ENCODE results near the gene SCN9A. TPM values are rescaled to one million over a fixed set of nuclear protein-coding genes. Genes with fewer than 3 reads are reported as not detected.
"Not testable (repeated sequence)": the region's sequence is repeated elsewhere in the genome, so short reads cannot be mapped to it uniquely, and the experiment has no call there.

Gene SCN9A
- total RNA-seq, 2 experiments from 2014 or later: 0.16 TPM; not detected in 1

GRCh38 chr2:166373539-166373938, 2.2 kb downstream of the SCN9A start:
- H3K36me3 Mint-ChIP-seq (ENCODE audit: low read depth): no peaks in the 10 kb centered on the region
- no peak overlapping the region for H3K27ac Mint-ChIP-seq
- H3K27me3 Mint-ChIP-seq (ENCODE audit: low read depth): peaks cover 37% of the 10 kb centered on the region
- POLR2A ChIA-PET: no interaction called here
- no peaks in the 10 kb centered on the region for H3K9me3 Mint-ChIP-seq (ENCODE audit: insufficient read depth)
- peaks cover 15% of the 10 kb centered on the region for H3K4me1 Mint-ChIP-seq (ENCODE audit: low read depth)
- ATAC-seq (no peak), DNase-seq (no peak)
- H3K4me3 Mint-ChIP-seq: no peak overlapping the region
- CTCF ChIA-PET: no interaction called here

- Mint-ChIP-seq H3K4me1 (ENCODE audit: low read depth) (peaks cover 15% of the 10 kb centered on the region), H3K27ac (no peak overlapping the region), H3K27me3 (ENCODE audit: low read depth) (peaks cover 35% of the 10 kb centered on the region), H3K4me3 (no peak overlapping the region), H3K9me3 (ENCODE audit: insufficient read depth) (no peaks in the 10 kb centered on the region), H3K36me3 (ENCODE audit: low read depth) (no peaks in the 10 kb centered on the region)
- ChIA-PET POLR2A (no interaction called here), CTCF (no interaction called here)
- DNase-seq (no peak), ATAC-seq (no peak)
These were observed 2.6 kb downstream of the SCN9A start for GRCh38 chr2:166373105-166373504.

GRCh38 chr2:166372046-166372445, 3.7 kb downstream of the SCN9A start:
- ChIA-PET CTCF (no interaction called here), POLR2A (no interaction called here)
- H3K27me3 Mint-ChIP-seq (ENCODE audit: low read depth): peaks cover 27% of the 10 kb centered on the region
- H3K36me3 Mint-ChIP-seq (ENCODE audit: low read depth): no peaks in the 10 kb centered on the region
- H3K4me3 Mint-ChIP-seq: no peak overlapping the region
- H3K9me3 Mint-ChIP-seq (ENCODE audit: insufficient read depth): no peaks in the 10 kb centered on the region
- ATAC-seq (no peak), DNase-seq (no peak)
- no peak overlapping the region for H3K27ac Mint-ChIP-seq
- peaks cover 15% of the 10 kb centered on the region for H3K4me1 Mint-ChIP-seq (ENCODE audit: low read depth)

GRCh38 chr2:166365803-166366420, 9.8 kb downstream of the SCN9A start:
- CTCF ChIA-PET: no interaction called here
- Mint-ChIP-seq H3K4me3 (no peak overlapping the region), H3K36me3 (ENCODE audit: low read depth) (no peaks in the 10 kb centered on the region)

GRCh38 chr2:166365239-166365638, 10.5 kb downstream of the SCN9A start:
- H3K4me1 Mint-ChIP-seq (ENCODE audit: low read depth): no peaks in the 10 kb centered on the region
- no peaks in the 10 kb centered on the region for H3K36me3 Mint-ChIP-seq (ENCODE audit: low read depth)
- no peak overlapping the region for H3K27ac Mint-ChIP-seq
- no peaks in the 10 kb centered on the region for H3K27me3 Mint-ChIP-seq (ENCODE audit: low read depth)
- POLR2A ChIA-PET: no interaction called here
- ATAC-seq (no peak), DNase-seq (no peak)
- CTCF ChIA-PET: no interaction called here
- no peaks in the 10 kb centered on the region for H3K9me3 Mint-ChIP-seq (ENCODE audit: insufficient read depth)
- no peak overlapping the region for H3K4me3 Mint-ChIP-seq

More at GRCh38 chr2:166365803-166366420, 9.8 kb downstream of the SCN9A start:
- H3K27ac Mint-ChIP-seq: no peak overlapping the region
- H3K4me1 Mint-ChIP-seq (ENCODE audit: low read depth): no peaks in the 10 kb centered on the region
- POLR2A ChIA-PET: no interaction called here
- ATAC-seq (no peak), DNase-seq (no peak)
- H3K27me3 Mint-ChIP-seq (ENCODE audit: low read depth): no peaks in the 10 kb centered on the region
- no peaks in the 10 kb centered on the region for H3K9me3 Mint-ChIP-seq (ENCODE audit: insufficient read depth)

GRCh38 chr2:166364476-166365161, 11.1 kb downstream of the SCN9A start:
- no peak overlapping the region for H3K4me3 Mint-ChIP-seq
- H3K36me3 Mint-ChIP-seq (ENCODE audit: low read depth): no peaks in the 10 kb centered on the region
- no peak for DNase-seq
- no peaks in the 10 kb centered on the region for H3K4me1 Mint-ChIP-seq (ENCODE audit: low read depth)
- no peak overlapping the region for H3K27ac Mint-ChIP-seq
- no peak for ATAC-seq
- CTCF ChIA-PET: no interaction called here
- no peaks in the 10 kb centered on the region for H3K27me3 Mint-ChIP-seq (ENCODE audit: low read depth)
- no peaks in the 10 kb centered on the region for H3K9me3 Mint-ChIP-seq (ENCODE audit: insufficient read depth)
- POLR2A ChIA-PET: no interaction called here

- no peak overlapping the region for H3K4me3 Mint-ChIP-seq
- H3K36me3 Mint-ChIP-seq (ENCODE audit: low read depth): no peaks in the 10 kb centered on the region
- H3K4me1 Mint-ChIP-seq (ENCODE audit: low read depth): no peaks in the 10 kb centered on the region
- DNase-seq (no peak), ATAC-seq (no peak)
- H3K9me3 Mint-ChIP-seq (ENCODE audit: insufficient read depth): no peaks in the 10 kb centered on the region
- no peak overlapping the region for H3K27ac Mint-ChIP-seq
- H3K27me3 Mint-ChIP-seq (ENCODE audit: low read depth): no peaks in the 10 kb centered on the region
- ChIA-PET POLR2A (no interaction called here), CTCF (interaction anchor here (0.6 to 1.4 kb wide), 4 partner anchors 13 to 27 kb away, joined by 3 to 8 read pairs (median 4); no protein-coding TSS in a partner anchor)
These were observed 14.2 kb downstream of the SCN9A start for GRCh38 chr2:166361351-166362153.

- no peak for DNase-seq
- no peak overlapping the region for H3K27ac Mint-ChIP-seq
- H3K36me3 Mint-ChIP-seq (ENCODE audit: low read depth): no peaks in the 10 kb centered on the region
- ChIA-PET CTCF (interaction anchor here (0.7 to 1.4 kb wide), 3 partner anchors 21 to 28 kb away, joined by 4 to 8 read pairs (median 5); no protein-coding TSS in a partner anchor), POLR2A (no interaction called here)
- no peak for ATAC-seq
- no peaks in the 10 kb centered on the region for H3K4me1 Mint-ChIP-seq (ENCODE audit: low read depth)
- no peaks in the 10 kb centered on the region for H3K27me3 Mint-ChIP-seq (ENCODE audit: low read depth)
- no peak overlapping the region for H3K4me3 Mint-ChIP-seq
- H3K9me3 Mint-ChIP-seq (ENCODE audit: insufficient read depth): no peaks in the 10 kb centered on the region
These were observed 14.8 kb downstream of the SCN9A start for GRCh38 chr2:166360906-166361305.

GRCh38 chr2:166360426-166360825, 15.3 kb downstream of the SCN9A start:
- Mint-ChIP-seq H3K27ac (no peak overlapping the region), H3K4me1 (ENCODE audit: low read depth) (no peaks in the 10 kb centered on the region), H3K9me3 (ENCODE audit: insufficient read depth) (no peaks in the 10 kb centered on the region), H3K27me3 (ENCODE audit: low read depth) (no peaks in the 10 kb centered on the region), H3K4me3 (no peak overlapping the region), H3K36me3 (ENCODE audit: low read depth) (no peaks in the 10 kb centered on the region)
- ATAC-seq: no peak
- ChIA-PET CTCF (interaction anchor here (1.2 kb wide), 1 partner anchor 25 kb away, joined by 8 read pairs; no protein-coding TSS in a partner anchor), POLR2A (no interaction called here)
- DNase-seq: no peak

- DNase-seq; H3K36me3 Mint-ChIP-seq (ENCODE audit: low read depth); H3K27ac Mint-ChIP-seq; H3K4me3 Mint-ChIP-seq; ATAC-seq; POLR2A ChIA-PET; H3K9me3 Mint-ChIP-seq (ENCODE audit: insufficient read depth); CTCF ChIA-PET; H3K4me1 Mint-ChIP-seq (ENCODE audit: low read depth); H3K27me3 Mint-ChIP-seq (ENCODE audit: low read depth): not testable (repeated sequence)
These were observed 17.8 kb downstream of the SCN9A start for GRCh38 chr2:166357950-166358321.

- ChIA-PET POLR2A (no interaction called here), CTCF (interaction anchor here (0.8 kb wide), 1 partner anchor 28 kb away, joined by 3 read pairs; no protein-coding TSS in a partner anchor)
- H3K27ac Mint-ChIP-seq: no peak overlapping the region
- ATAC-seq: no peak
- no peak overlapping the region for H3K4me3 Mint-ChIP-seq
- H3K9me3 Mint-ChIP-seq (ENCODE audit: insufficient read depth): no peaks in the 10 kb centered on the region
- H3K36me3 Mint-ChIP-seq (ENCODE audit: low read depth): no peaks in the 10 kb centered on the region
- DNase-seq: no peak
- H3K4me1 Mint-ChIP-seq (ENCODE audit: low read depth): no peaks in the 10 kb centered on the region
- H3K27me3 Mint-ChIP-seq (ENCODE audit: low read depth): no peaks in the 10 kb centered on the region
These were observed 18.4 kb downstream of the SCN9A start for GRCh38 chr2:166357068-166357949.

Data from activated CD8-positive, alpha-beta T cell treated with anti-CD3 and anti-CD28 coated beads, Interleukin-2, amount 10 ng/mL, durations not matched to agents 7 days and 5 days (primary cell).